Tibial nerve (tissue), 4 donors: Measurements from ENCODE around the gene SULF2. TPM values are rescaled to one million over a fixed set of nuclear protein-coding genes. Genes with fewer than 3 reads are reported as not detected.
A peak's percentile ranks its signal among the peaks of the same experiment; 100 is the strongest.

Experiments used
- DNase-seq, 2 donors: peaks; one replicate each; pipeline ENCODE4 v3.0.0-alpha.2; 2019; ENCODE audit warnings: low spot score in 2 of 2
- H3K27ac ChIP-seq, 4 donors: fragments of 200-600 bp; sonication (generic) in 3 of 4; one replicate each; pipeline ENCODE4 v1.5.1; 2017 to 2019; ENCODE audit warnings: mild to moderate bottlenecking in 1 of 4
- H3K27me3 ChIP-seq, 2 donors: fragments of 200-600 bp; sonication (generic) in 1 of 2; one replicate each; pipeline versions ENCODE4 v1.5.1 to v1.6.0; 2017 to 2019
- H3K36me3 ChIP-seq, 3 donors: fragments of 200-600 bp; sonication (generic); one replicate each; pipeline ENCODE4 v1.5.1; 2018 to 2019
- H3K4me1 ChIP-seq, 4 donors: fragments of 200-600 bp; sonication (generic) in 3 of 4; one replicate each; pipeline ENCODE4 v1.5.1; 2017 to 2019
- H3K4me3 ChIP-seq, 4 donors: fragments of 200-600 bp; sonication (generic) in 3 of 4; one replicate each; pipeline ENCODE4 v1.5.1; 2017 to 2019; ENCODE audit warnings: mild to moderate bottlenecking in 1 of 4, moderate library complexity in 1 of 4
- H3K9me3 ChIP-seq, 4 donors: fragments of 200-600 bp; sonication (generic) in 3 of 4; one replicate each; pipeline ENCODE4 v1.5.1; 2017 to 2019
- EP300 ChIP-seq, 2 donors: sonication (generic); formaldehyde crosslinking; IDR thresholded peaks; one replicate each; pipeline ENCODE4 v1.6.1; 2017; ENCODE audit warnings: antibody characterized with exemption in 2 of 2, mild to moderate bottlenecking in 1 of 2
- POLR2A ChIP-seq, 2 donors: fragments of 450-650 bp; IDR thresholded peaks; one replicate each; pipeline ENCODE4 v1.6.1; 2017; ENCODE audit warnings: antibody characterized with exemption in 2 of 2, mild to moderate bottlenecking in 2 of 2, moderate library complexity in 2 of 2
- WGBS, 2 donors: methylation state at CpG; one replicate each; pipeline ENCODE4 v1.1.5; 2018; 5-methylcytosine and 5-hydroxymethylcytosine counted together
- total RNA-seq, 4 donors: library from RNA; depleted of rRNA; stranded (reverse); fragments of >200 nt; gene quantifications; one replicate each; pipeline ENCODE4 v1.1.0, GENCODE V29; 2016
- TF ChIP-seq, protein P1 (sequence below), 5 experiments: fragments of 200-600 bp in 3 of 5; fragments of 450-650 bp in 2 of 5; sonication (generic) in 3 of 5; IDR thresholded peaks; one replicate each; pipeline ENCODE4 v1.5.1; 2016 to 2019; ENCODE audit warnings: antibody characterized with exemption in 5 of 5, mild to moderate bottlenecking in 3 of 5, moderate library complexity in 2 of 5

SULF2 gene
- total RNA-seq, 4 donors from 2014 or later = 40.9 to 75.3 (median 59.8) TPM

- Histone ChIP-seq H3K4me1 (peaks cover 0 to 22% (median 2%) of the 10 kb centered on the region in 4 donors), H3K27ac (no peak overlapping the region), H3K27me3 (no peaks in the 10 kb centered on the region), H3K36me3 (no peaks in the 10 kb centered on the region), H3K4me3 (no peak overlapping the region), H3K9me3 (no peaks in the 10 kb centered on the region)
- DNase-seq = no peak
- 88 to 92% methylated on average over 10 of the region's 10 CpGs for WGBS, 2 donors
- TF ChIP-seq EP300 (IDR thresholded peaks at IDR 0.05) (no peak), POLR2A (IDR thresholded peaks at IDR 0.05) (no peak)
- TF ChIP-seq, protein P1, sequence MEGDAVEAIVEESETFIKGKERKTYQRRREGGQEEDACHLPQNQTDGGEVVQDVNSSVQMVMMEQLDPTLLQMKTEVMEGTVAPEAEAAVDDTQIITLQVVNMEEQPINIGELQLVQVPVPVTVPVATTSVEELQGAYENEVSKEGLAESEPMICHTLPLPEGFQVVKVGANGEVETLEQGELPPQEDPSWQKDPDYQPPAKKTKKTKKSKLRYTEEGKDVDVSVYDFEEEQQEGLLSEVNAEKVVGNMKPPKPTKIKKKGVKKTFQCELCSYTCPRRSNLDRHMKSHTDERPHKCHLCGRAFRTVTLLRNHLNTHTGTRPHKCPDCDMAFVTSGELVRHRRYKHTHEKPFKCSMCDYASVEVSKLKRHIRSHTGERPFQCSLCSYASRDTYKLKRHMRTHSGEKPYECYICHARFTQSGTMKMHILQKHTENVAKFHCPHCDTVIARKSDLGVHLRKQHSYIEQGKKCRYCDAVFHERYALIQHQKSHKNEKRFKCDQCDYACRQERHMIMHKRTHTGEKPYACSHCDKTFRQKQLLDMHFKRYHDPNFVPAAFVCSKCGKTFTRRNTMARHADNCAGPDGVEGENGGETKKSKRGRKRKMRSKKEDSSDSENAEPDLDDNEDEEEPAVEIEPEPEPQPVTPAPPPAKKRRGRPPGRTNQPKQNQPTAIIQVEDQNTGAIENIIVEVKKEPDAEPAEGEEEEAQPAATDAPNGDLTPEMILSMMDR (IDR thresholded peaks at IDR 0.05) = no peak
Observed at GRCh38 chr20:47747669-47748031, 37.6 kb downstream of the SULF2 start.

DNA sequence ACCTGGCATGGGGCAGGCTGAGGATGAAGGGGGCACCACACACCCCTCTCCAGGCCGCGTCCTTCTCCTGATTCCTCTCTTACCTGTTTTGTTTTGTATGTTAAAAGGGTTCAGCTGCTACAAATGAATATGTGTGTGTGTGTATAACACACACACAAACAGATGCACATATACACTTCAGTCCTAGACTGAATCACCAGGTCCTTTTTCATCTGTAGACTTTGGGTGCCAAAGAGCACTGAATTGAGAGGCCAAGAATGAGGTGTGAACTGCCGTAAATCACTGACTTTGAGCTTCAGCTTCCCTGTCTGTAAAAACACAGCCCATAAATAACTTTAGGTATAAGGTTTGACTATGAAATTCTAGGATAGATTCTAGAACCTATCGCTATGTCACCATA lies 40.5 kb downstream of the SULF2 start:
- H3K4me1 ChIP-seq = peaks cover 0 to 18% (median 1%) of the 10 kb centered on the region in 4 donors
- 99% methylated on average over 4 of the region's 4 CpGs for WGBS, 2 donors
- no peak overlapping the region for H3K27ac ChIP-seq
- no peak for DNase-seq
- TF ChIP-seq EP300 (IDR thresholded peaks at IDR 0.05) = no peak
- TF ChIP-seq, protein P1 (IDR thresholded peaks at IDR 0.05) = no peak
- no peaks in the 10 kb centered on the region for H3K36me3 ChIP-seq
- H3K9me3 ChIP-seq = no peaks in the 10 kb centered on the region
- H3K4me3 ChIP-seq = no peak overlapping the region
- no peaks in the 10 kb centered on the region for H3K27me3 ChIP-seq

DNA sequence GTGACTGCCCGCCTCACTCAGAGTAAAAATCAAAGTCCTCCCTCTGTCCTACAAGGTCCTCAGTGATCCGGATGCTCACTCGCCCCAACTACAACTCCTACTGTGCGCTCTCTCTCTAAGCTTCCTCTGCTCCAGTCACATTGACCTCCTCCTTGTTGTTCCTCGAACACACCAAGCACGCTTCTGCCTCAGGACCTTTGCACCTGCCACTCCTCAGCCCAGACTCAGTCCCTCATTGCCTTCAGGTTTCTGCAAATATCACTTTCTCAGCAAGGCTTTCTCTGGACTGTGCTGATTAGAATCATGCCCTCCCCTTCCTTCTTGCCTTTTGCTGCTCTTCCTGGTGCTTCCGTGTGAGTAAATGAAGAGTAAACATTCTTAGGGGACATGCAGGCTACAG lies 41.6 kb downstream of the SULF2 start:
- Histone ChIP-seq H3K4me1 (peaks cover 0 to 7% (median 0%) of the 10 kb centered on the region in 4 donors), H3K9me3 (no peaks in the 10 kb centered on the region), H3K4me3 (no peak overlapping the region), H3K27ac (no peak overlapping the region), H3K36me3 (no peaks in the 10 kb centered on the region), H3K27me3 (no peaks in the 10 kb centered on the region)
- TF ChIP-seq EP300 (IDR thresholded peaks at IDR 0.05) = no peak
- no peak for TF ChIP-seq POLR2A (IDR thresholded peaks at IDR 0.05)
- TF ChIP-seq, protein P1 (IDR thresholded peaks at IDR 0.05) = no peak
- WGBS, 2 donors = 95 to 97% methylated on average over 7 of the region's 7 CpGs
- DNase-seq = no peak

DNA sequence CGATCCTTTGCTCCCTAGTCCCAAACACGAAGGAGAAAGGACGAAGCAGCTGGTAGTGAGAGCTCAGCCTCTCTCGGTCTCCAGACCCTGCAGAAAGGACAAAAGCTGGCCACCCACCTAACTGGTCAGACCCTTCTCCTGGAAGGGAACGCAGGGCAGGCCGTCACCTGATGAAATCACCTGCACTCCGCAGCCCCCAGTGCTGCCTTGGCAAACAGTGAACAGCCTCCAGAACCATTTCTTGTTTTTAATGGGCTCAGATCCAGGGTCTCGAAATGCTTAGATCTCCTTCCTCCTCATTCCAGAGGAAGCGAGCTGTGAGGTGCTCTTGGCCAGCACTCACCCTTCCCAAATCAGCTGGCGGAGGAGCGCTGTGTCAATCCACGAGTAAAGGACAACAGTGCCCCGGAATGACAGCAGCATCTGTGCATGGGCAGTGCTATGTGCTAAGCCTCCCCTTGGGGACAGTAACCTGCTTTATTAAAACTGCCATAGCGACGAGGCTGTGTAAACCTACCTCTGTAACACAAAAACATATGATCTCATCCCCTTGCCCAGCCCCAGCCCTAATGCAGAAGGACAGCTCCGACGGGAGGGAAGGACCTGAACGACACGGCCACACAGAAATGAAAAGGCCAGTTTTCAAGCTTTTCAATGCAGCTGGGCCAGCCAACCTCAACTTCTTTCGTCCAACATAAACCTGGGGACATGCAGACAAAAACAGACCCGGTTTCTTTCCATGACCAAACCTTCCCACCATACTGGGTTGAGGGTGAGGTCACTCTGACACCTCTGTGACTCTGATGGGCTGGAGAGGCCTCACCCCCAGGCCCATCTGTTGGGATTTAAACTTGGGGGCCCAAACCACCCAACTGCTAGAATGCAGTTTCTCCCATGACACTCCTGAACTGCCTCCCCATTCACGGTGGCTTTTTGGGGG lies 43.3 kb downstream of the SULF2 start:
- no peaks in the 10 kb centered on the region for H3K36me3 ChIP-seq
- no peak overlapping the region for H3K4me3 ChIP-seq
- TF ChIP-seq POLR2A (IDR thresholded peaks at IDR 0.05) (no peak), EP300 (IDR thresholded peaks at IDR 0.05) (no peak)
- TF ChIP-seq, protein P1 (IDR thresholded peaks at IDR 0.05) = no peak
- no peak overlapping the region for H3K27ac ChIP-seq
- H3K27me3 ChIP-seq = no peaks in the 10 kb centered on the region
- H3K4me1 ChIP-seq = no peaks in the 10 kb centered on the region
- 62 to 66% methylated on average over 22 of the region's 22 CpGs for WGBS, 2 donors
- no peak for DNase-seq
- no peaks in the 10 kb centered on the region for H3K9me3 ChIP-seq

- no peaks in the 10 kb centered on the region for H3K9me3 ChIP-seq
- no peak overlapping the region for H3K27ac ChIP-seq
- no peak overlapping the region for H3K4me3 ChIP-seq
- H3K36me3 ChIP-seq = peaks cover 0 to 4% (median 0%) of the 10 kb centered on the region in 3 donors
- TF ChIP-seq EP300 (IDR thresholded peaks at IDR 0.05) = peak in 1 of 2 donors; percentile 37
- TF ChIP-seq POLR2A (IDR thresholded peaks at IDR 0.05) = no peak
- H3K27me3 ChIP-seq = no peaks in the 10 kb centered on the region
- 57 to 59% methylated on average over 11 of the region's 11 CpGs for WGBS, 2 donors
- no peaks in the 10 kb centered on the region for H3K4me1 ChIP-seq
- DNase-seq = peak in 1 of 2 donors; percentile 33
Observed at GRCh38 chr20:47740862-47741184, 44.5 kb downstream of the SULF2 start.
